K562 (cell line): ENCODE data around the gene PIK3R4. TPM values are rescaled to one million over a fixed set of nuclear protein-coding genes. Genes with fewer than 3 reads are reported as not detected.
A peak's percentile ranks its signal among the peaks of the same experiment; 100 is the strongest.

Experiments used
- ATAC-seq: fragments of 200-7000 bp; cut with Tn5 transposase; 3 replicates; pipeline ENCODE4 v1.9.1; 2020; ENCODE audit warnings: moderate library complexity
- BruUV-seq: library from RNA; stranded (reverse); fragments of 400-500 nt; replicated peaks from 2 replicates; lab custom pipeline; 2021; lab: Mats Ljungman, UMichigan
- CTCF ChIA-PET: fragments of 300-600 bp; formaldehyde crosslinking; extraction: SDS; loops from one replicate; lab custom pipeline; 2021; ENCODE audit warnings: low intra/inter-chr PET ratio; lab: Yijun Ruan, JAX
- POLR2A ChIA-PET: fragments of 300-600, 350-650 bp; sonication (Branson Sonifier 250); formaldehyde crosslinking; extraction: SDS; loops from one replicate; lab custom pipeline; 2021; ENCODE audit warnings: antibody characterized with exemption, inconsistent platforms; lab: Yijun Ruan, JAX
- DNase-seq, 4 experiments: peaks; one replicate each; pipeline versions ENCODE4 v3.0.0 to v3.0.0-alpha.2; 2011 to 2018; ENCODE audit warnings: low spot score in 3 of 4, mixed read lengths in 3 of 4; ENCODE audit errors: extremely low read depth in 1 of 4
- FAIRE-seq: peaks from 2 replicates; lab custom pipeline; 2011; peaks lifted over from hg19 to GRCh38; lab: Jason Lieb, UNC
- H2AFZ ChIP-seq: 2 replicates; pipeline ENCODE4 v1.6.0; 2011; ENCODE audit warnings: low read depth, low read length, control low read depth, inconsistent platforms
- H3K27ac ChIP-seq: fragments of 200-600 bp; 3 replicates; pipeline ENCODE4 v1.8.0; 2011; ENCODE audit warnings: low read depth, mild to moderate bottlenecking, control low read depth, inconsistent platforms, low read length, moderate library complexity, mixed read lengths; ENCODE audit errors: extremely low read depth
- H3K27me3 ChIP-seq, 2 experiments: fragments of 300-600 bp in 1 of 2; 2 replicates in 1 of 2; 3 replicates in 1 of 2; pipeline versions ENCODE4 v1.6.0 to v1.8.0; 2011; ENCODE audit warnings: inconsistent platforms in 2 of 2, low read length in 2 of 2, mild to moderate bottlenecking in 1 of 2, mixed read lengths in 1 of 2, moderate library complexity in 1 of 2; ENCODE audit not compliant: control insufficient read depth in 2 of 2, insufficient read depth in 2 of 2
- H3K36me3 ChIP-seq: fragments of 300-600 bp; 3 replicates; pipeline ENCODE4 v1.8.0; 2011; ENCODE audit warnings: mild to moderate bottlenecking, low read length, inconsistent platforms; ENCODE audit not compliant: control insufficient read depth, insufficient read depth
- H3K4me1 ChIP-seq, 2 experiments: fragments of 200-600 bp in 1 of 2; replicated peaks in 1 of 2; 2 replicates in 1 of 2; 3 replicates in 1 of 2; pipeline versions ENCODE4 v1.5.1 to v1.8.0; 2011; ENCODE audit warnings: inconsistent platforms in 2 of 2, low read length in 2 of 2, mild to moderate bottlenecking in 1 of 2, mixed read lengths in 1 of 2, moderate library complexity in 1 of 2; ENCODE audit not compliant: control insufficient read depth in 2 of 2, insufficient read depth in 2 of 2
- H3K4me2 ChIP-seq: 2 replicates; pipeline ENCODE4 v1.6.1; 2011; ENCODE audit warnings: low read length, control low read depth, inconsistent platforms, mixed read lengths; ENCODE audit not compliant: insufficient read depth
- H3K4me3 ChIP-seq: fragments of 200-600 bp; sonication (generic), shearing (Covaris generic); 2 replicates; pipeline ENCODE4 v1.5.1; 2016; ENCODE audit warnings: control low read depth, inconsistent platforms
- H3K79me2 ChIP-seq: fragments of 200-600 bp; 3 replicates; pipeline ENCODE4 v1.8.0; 2011; ENCODE audit warnings: low read length, inconsistent platforms; ENCODE audit not compliant: control insufficient read depth, insufficient read depth
- H3K9ac ChIP-seq, 2 experiments: 2 replicates each; pipeline versions ENCODE4 v1.6.0 to v1.6.1; 2011; ENCODE audit warnings: low read depth in 2 of 2, low read length in 2 of 2, control low read depth in 1 of 2, inconsistent platforms in 1 of 2, mild to moderate bottlenecking in 1 of 2, mixed read lengths in 1 of 2; ENCODE audit not compliant: insufficient read depth in 1 of 2
- H3K9me1 ChIP-seq: one replicate; pipeline ENCODE4 v1.6.0; 2011; ENCODE audit warnings: inconsistent platforms, mild to moderate bottlenecking, low read length, moderate library complexity; ENCODE audit not compliant: control insufficient read depth, insufficient read depth
- H3K9me3 ChIP-seq: replicated peaks from 2 replicates; pipeline ENCODE4 v1.5.1; 2011; ENCODE audit warnings: low read depth, low read length, inconsistent platforms; ENCODE audit not compliant: control insufficient read depth, insufficient read depth
- H4K20me1 ChIP-seq: replicated peaks from 2 replicates; pipeline ENCODE4 v1.6.1; 2011; ENCODE audit warnings: low read length, inconsistent platforms, mixed read lengths; ENCODE audit not compliant: control insufficient read depth, insufficient read depth
- EGR1 ChIP-seq: fragments of 450-650 bp; conservative IDR thresholded peaks from 2 replicates; pipeline ENCODE4 v1.6.1; 2017; ENCODE audit warnings: mild to moderate bottlenecking
- ELF1 ChIP-seq: fragments of 200-800 bp; sonication (Bioruptor generic); IDR thresholded peaks from 2 replicates; pipeline ENCODE4 v1.6.1; 2016; ENCODE audit warnings: missing genetic modification characterization, missing compliant biosample characterization
- POLR2B ChIP-seq: fragments of 450-650 bp; IDR thresholded peaks from 2 replicates; pipeline ENCODE4 v1.6.1; 2018; ENCODE audit warnings: low read depth; ENCODE audit not compliant: partially characterized antibody
- RBM39 ChIP-seq: fragments of 200-400 bp; formaldehyde crosslinking; optimal IDR thresholded peaks from 2 replicates; pipeline ENCODE3; 2018; ENCODE audit warnings: low read depth, low read length
- TEAD4 ChIP-seq, 2 experiments: sonication (generic) in 1 of 2; formaldehyde crosslinking in 1 of 2; IDR thresholded peaks; 2 replicates each; pipeline versions ENCODE4 v1.6.1 to v1.8.0; 2012 to 2022; ENCODE audit warnings: borderline replicate concordance in 1 of 2, inconsistent platforms in 1 of 2, low read length in 1 of 2, mild to moderate bottlenecking in 1 of 2, missing genetic modification reagents in 1 of 2
- YY1 ChIP-seq, 3 experiments: IDR thresholded peaks; 2 replicates each; pipeline ENCODE4 v1.6.1; 2011; ENCODE audit warnings: low read length in 2 of 3, mild to moderate bottlenecking in 2 of 3, moderate library complexity in 2 of 3, borderline replicate concordance in 1 of 3, control low read depth in 1 of 3, low read depth in 1 of 3; ENCODE audit not compliant: insufficient read depth in 3 of 3, insufficient replicate concordance in 2 of 3, control insufficient read depth in 1 of 3, insufficient read length in 1 of 3; ENCODE audit errors: extremely low read depth in 1 of 3
- ZNF253 ChIP-seq: fragments of 250-450 bp; sonication (Bioruptor Pico); conservative IDR thresholded peaks from 2 replicates; pipeline ENCODE4 v1.6.1; 2021; ENCODE audit warnings: mild to moderate bottlenecking
- ZNF408 ChIP-seq: fragments of 250-450 bp; sonication (Bioruptor Pico); IDR thresholded peaks from 2 replicates; pipeline ENCODE4 v1.4.0; 2020; ENCODE audit warnings: low read depth, mild to moderate bottlenecking, moderate library complexity
- WGBS: fragments of 100-300 bp; shearing (Covaris generic); methylation state at CpG from one replicate; pipeline ENCODE4 v1.1.6; 2016; ENCODE audit warnings: low coverage, mixed read lengths; ENCODE audit not compliant: insufficient coverage; ENCODE audit errors: missing lambda C conversion rate; 5-methylcytosine and 5-hydroxymethylcytosine counted together
- in situ Hi-C: fragments of 300-500 bp; cut with MboI; formaldehyde crosslinking; loops from 4 replicates; pipeline ENCODE4 v1.15.0; 2018; ENCODE audit warnings: inconsistent platforms, mixed read lengths
- intact Hi-C: fragments of 100-400 bp; cut with micrococcal nuclease; formaldehyde crosslinking; loops from 2 replicates; pipeline ENCODE4 v1.14.2; 2022
- polyA plus RNA-seq, 8 experiments: library from polyadenylated mRNA; depleted of rRNA in 4 of 8; stranded (reverse) in 5 of 8; unstranded in 3 of 8; fragments of >200 nt; fragmentation: Nextera tagmentation in 2 of 8; fragmentation: Illumina TruSeq in 1 of 8; extraction: Ambion mirVana in 2 of 8; extraction: Trizol in 1 of 8; gene quantifications; 2 replicates each; pipeline versions ENCODE4 v1.2.1 to v1.2.3, GENCODE V29; 2011 to 2014; ENCODE audit warnings: inconsistent platforms in 1 of 8, missing spikeins in 1 of 8
- total RNA-seq, 7 experiments: library from RNA; depleted of rRNA in 6 of 7; stranded (reverse); fragments of >200 nt in 6 of 7; fragmentation: Illumina TruSeq in 2 of 7; extraction: Trizol in 2 of 7; gene quantifications; 2 replicates each; pipeline versions ENCODE4 v1.2.1 to v1.2.3, GENCODE V29; 2011 to 2021; ENCODE audit warnings: low replicate concordance in 1 of 7
- TF ChIP-seq, protein P1 (sequence below): fragments of 250-450 bp; sonication (Bioruptor Pico); IDR thresholded peaks from 2 replicates; pipeline ENCODE4 v1.8.0; 2021; ENCODE audit warnings: mild to moderate bottlenecking, moderate library complexity

Gene PIK3R4
- total and polyA plus RNA-seq, 9 of the 15 experiments (the other 6 are each of a cell fraction or from before 2014, with no cell fraction given), result 20.6 to 45.8 (median 26.0) TPM

DNA sequence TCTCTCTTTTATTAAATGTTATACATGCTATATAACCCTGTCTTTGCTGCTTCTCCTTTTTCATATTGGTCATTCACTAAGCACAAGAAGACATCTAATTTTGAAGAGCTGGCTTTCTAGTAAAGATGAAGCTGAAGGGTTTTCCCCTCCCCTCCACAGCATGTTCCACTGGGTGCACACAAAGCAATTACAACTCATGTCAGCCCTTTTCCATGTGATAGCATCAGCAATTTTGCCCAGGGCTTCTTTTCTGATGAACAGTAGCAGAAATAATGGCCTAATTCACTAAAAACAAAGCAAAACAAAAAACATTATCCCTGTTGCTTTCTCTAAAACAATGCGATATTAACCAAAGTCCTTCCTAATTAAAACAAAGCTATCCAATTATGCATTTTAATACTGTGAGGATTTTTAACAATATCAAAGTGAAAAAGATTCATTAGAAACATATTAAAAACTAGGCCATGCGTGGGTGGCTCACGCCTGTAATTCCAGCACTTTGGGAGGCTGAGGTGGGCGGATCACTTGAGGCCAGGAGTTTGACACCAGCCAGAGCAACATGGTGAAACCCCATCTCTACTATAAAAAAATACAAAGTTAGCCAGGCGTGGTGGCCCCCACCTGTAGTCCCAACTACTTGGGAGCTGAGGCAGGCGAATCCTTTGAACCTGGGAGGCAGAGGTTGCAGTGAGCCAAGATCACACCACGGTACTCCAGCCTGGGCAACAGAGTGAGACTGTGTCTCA, 12.2 kb upstream of the PIK3R4 start:
- Histone ChIP-seq H3K36me3 (no peaks in the 10 kb centered on the region), H3K79me2 (no peaks in the 10 kb centered on the region), H2AFZ (no peak overlapping the region), H3K4me2 (no peak overlapping the region), H3K4me1 (no peaks in the 10 kb centered on the region; a peak in 1 of 5 replicates), H3K27me3 (no peaks in the 10 kb centered on the region), H4K20me1 (no peaks in the 10 kb centered on the region), H3K9ac (no peak overlapping the region), H3K9me3 (no peaks in the 10 kb centered on the region), H3K4me3 (no peak overlapping the region), H3K27ac (no peak overlapping the region), H3K9me1 (no peaks in the 10 kb centered on the region)
- POLR2A ChIA-PET, result interaction anchor here (0.5 kb wide), 1 partner anchor 167 kb away, joined by 3 read pairs; no protein-coding TSS in a partner anchor
- WGBS, result 64% methylated on average over 6 of the region's 7 CpGs
- CTCF ChIA-PET, result interaction anchor here (4.1 kb wide), 1 partner anchor 133 kb away, joined by 26 read pairs; the partner anchor contains the start of gene ATP2C1
- FAIRE-seq, result no peak
- TF ChIP-seq EGR1 (0 out of 2 replicates have a peak, but pooled peaks have one; percentile 45), YY1 (IDR thresholded peaks at IDR 0.05; ENCODE audit: borderline replicate concordance in 1 of 3, control insufficient read depth in 1 of 3, extremely low read depth in 1 of 3, insufficient read depth in 3 of 3, insufficient read length in 1 of 3, insufficient replicate concordance in 2 of 3, low read depth in 1 of 3, low read length in 2 of 3) (no peak)
- no peak for DNase-seq
- in situ Hi-C loops (no loop called here), intact Hi-C loops (loop anchor here (1.0 kb wide), 2 partner anchors 92 to 135 kb away; no protein-coding TSS in a partner anchor)
- no TSS peak for BruUV-seq
- no peak for ATAC-seq

- no peak overlapping the region for H3K4me3 ChIP-seq
- TF ChIP-seq ZNF253 (no peak), RBM39 (no peak), TEAD4 (IDR thresholded peaks at IDR 0.05; ENCODE audit: low read length) (peak; percentile 70), TEAD4 (CRISPR knock-in tag; IDR thresholded peaks at IDR 0.05; ENCODE audit: borderline replicate concordance) (no peak), ELF1 (no peak), POLR2B (no peak), ZNF408 (CRISPR knock-in tag) (no peak), EGR1 (peak; percentile 99)
- TF ChIP-seq, protein P1, sequence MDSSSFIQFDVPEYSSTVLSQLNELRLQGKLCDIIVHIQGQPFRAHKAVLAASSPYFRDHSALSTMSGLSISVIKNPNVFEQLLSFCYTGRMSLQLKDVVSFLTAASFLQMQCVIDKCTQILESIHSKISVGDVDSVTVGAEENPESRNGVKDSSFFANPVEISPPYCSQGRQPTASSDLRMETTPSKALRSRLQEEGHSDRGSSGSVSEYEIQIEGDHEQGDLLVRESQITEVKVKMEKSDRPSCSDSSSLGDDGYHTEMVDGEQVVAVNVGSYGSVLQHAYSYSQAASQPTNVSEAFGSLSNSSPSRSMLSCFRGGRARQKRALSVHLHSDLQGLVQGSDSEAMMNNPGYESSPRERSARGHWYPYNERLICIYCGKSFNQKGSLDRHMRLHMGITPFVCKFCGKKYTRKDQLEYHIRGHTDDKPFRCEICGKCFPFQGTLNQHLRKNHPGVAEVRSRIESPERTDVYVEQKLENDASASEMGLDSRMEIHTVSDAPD (CRISPR knock-in tag), result no peak
- TF ChIP-seq, all 486 proteins: peak for 2
- Histone ChIP-seq H3K9ac (no peak overlapping the region), H3K27me3 (no peaks in the 10 kb centered on the region), H3K27ac (no peak overlapping the region), H2AFZ (no peak overlapping the region), H3K36me3 (no peaks in the 10 kb centered on the region), H3K79me2 (no peaks in the 10 kb centered on the region), H3K9me1 (no peaks in the 10 kb centered on the region), H3K4me2 (no peak overlapping the region), H4K20me1 (no peaks in the 10 kb centered on the region), H3K9me3 (no peaks in the 10 kb centered on the region), H3K4me1 (no peaks in the 10 kb centered on the region; a peak in 1 of 5 replicates)
- intact Hi-C loops (no loop called here), in situ Hi-C loops (no loop called here)
- no TSS peak for BruUV-seq
- ChIA-PET POLR2A (no interaction called here), CTCF (interaction anchor here (4.1 kb wide), 1 partner anchor 134 kb away, joined by 26 read pairs; the partner anchor contains the start of gene ATP2C1)
- 40% methylated on average over 3 of the region's 3 CpGs for WGBS
- no peak for ATAC-seq
- no peak for DNase-seq
- peak; percentile 6 for FAIRE-seq
Measured at GRCh38 chr3:130757611-130758150, 11.1 kb upstream of the PIK3R4 start.
